HG03520 (cell line): ENCODE results near the gene PPM1M.

ENCODE experiments used
- ATAC-seq: cut with Tn5 transposase; IDR thresholded peaks from one replicate; pipeline ENCODE4 v1.9.1; 2021; ENCODE audit warnings: mild to moderate bottlenecking, moderate library complexity; ENCODE audit not compliant: unreplicated experiment

The PPM1M gene, protein sequence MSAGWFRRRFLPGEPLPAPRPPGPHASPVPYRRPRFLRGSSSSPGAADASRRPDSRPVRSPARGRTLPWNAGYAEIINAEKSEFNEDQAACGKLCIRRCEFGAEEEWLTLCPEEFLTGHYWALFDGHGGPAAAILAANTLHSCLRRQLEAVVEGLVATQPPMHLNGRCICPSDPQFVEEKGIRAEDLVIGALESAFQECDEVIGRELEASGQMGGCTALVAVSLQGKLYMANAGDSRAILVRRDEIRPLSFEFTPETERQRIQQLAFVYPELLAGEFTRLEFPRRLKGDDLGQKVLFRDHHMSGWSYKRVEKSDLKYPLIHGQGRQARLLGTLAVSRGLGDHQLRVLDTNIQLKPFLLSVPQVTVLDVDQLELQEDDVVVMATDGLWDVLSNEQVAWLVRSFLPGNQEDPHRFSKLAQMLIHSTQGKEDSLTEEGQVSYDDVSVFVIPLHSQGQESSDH

DNA sequence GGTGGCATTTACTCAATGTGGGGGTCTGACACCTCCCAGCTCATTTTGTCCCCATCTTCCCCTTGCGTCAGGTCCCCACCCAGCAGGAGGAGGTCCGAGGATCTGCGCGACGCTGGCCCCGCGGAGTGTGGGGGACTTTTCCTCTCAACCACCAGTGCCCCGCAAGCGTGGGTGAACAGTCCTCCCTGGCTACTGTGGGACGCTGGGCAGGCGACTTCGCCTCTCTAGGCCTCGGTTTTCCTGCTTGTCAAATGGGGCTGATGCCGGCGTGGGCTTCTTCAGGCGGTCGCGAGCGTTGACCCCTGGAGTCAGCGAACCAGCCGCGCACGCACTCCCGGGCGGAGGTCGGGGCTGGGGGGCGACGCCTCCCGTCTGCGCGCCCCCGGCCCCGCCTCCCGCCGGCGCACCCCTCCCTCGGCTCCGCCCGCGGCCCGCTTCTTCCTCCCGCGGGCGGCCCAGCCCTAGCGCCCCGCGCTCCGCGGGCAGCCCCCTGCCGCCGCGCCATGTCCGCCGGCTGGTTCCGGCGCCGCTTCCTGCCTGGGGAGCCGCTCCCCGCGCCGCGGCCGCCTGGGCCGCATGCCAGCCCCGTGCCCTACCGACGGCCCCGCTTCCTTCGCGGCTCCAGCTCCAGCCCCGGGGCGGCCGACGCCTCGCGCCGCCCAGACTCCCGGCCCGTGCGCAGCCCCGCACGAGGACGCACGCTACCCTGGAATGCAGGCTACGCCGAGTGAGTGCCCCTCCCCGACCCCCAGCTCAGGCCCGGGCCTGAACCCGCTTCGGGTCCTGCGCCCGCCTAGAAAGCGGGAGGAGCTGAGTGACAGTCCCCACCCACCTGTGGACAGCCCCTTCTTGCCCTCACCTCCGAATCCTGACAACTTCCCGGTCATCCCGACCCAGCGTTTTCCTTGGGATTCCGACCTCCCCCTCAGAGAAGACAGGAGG is at the start of gene PPM1M:
TSS of gene PPM1M (plus strand) at position 438 of the 942 bp plus-strand sequence. CDS start at position 504, 66 bp downstream.
- ATAC-seq: no peak

- no peak for ATAC-seq
Measured at GRCh38 chr3:52195823-52196331, 49.7 kb upstream of the PPM1M start.

- no peak for ATAC-seq
Measured at GRCh38 chr3:52196977-52197376, 48.6 kb upstream of the PPM1M start.

DNA sequence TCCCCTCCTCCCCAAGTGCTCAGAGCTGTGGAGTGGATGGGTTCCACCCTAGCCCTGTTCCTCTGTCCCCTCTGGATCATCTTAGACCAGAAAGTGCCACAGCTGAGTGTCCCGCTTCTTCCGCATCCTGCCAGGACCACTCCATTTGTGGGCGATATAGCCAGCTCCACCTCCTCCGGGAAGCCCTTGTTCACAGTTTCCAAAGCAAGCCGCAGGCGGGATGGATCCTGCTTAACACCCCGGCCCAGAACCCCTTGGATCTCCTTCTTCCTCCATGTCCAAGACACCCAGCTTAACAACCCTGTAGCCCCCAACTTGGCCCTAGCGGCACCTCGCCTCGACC is 48.1 kb upstream of the PPM1M start:
- peak; percentile 20 for ATAC-seq

DNA sequence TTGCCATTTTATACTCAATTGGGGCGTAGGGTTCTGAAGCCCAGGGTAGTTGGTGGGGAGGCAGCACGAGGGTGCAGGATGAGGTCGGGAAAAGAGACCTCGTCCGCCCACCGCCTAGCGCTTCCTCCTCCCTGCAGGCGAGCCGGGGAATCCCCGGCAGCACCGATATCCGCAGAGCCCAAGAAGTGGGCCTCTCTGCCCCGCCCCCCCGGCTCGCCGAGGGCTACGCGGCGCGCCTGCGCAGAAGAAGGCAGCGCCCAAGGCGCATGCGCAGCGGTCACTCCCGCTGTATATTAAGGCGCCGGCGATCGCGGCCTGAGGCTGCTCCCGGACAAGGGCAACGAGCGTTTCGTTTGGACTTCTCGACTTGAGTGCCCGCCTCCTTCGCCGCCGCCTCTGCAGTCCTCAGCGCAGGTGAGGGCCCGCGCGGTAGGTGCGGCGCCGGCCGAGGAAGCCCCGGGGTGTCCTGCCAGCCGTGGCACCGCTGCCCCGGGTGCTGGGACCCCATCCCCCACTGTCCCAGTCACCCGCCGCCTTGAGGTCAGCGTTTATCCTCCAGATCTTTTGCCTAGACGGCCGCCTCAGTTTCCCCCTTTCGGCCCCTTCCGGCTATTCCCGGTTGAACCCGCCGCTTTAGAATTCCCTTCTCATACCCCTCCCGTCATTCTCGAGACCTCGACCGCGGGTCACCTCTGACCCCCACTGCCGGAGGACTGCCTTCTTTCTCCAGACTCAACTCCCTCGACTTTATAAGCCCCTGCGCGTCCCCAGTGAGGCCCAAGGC is 47.5 kb upstream of the PPM1M start, which contains the start of gene ALAS1:
TSS of gene ALAS1 (plus strand) at position 319 of the 784 bp plus-strand sequence. CDS start 1,082 bp downstream, outside the sequence.
- ATAC-seq: peak; percentile 72

DNA sequence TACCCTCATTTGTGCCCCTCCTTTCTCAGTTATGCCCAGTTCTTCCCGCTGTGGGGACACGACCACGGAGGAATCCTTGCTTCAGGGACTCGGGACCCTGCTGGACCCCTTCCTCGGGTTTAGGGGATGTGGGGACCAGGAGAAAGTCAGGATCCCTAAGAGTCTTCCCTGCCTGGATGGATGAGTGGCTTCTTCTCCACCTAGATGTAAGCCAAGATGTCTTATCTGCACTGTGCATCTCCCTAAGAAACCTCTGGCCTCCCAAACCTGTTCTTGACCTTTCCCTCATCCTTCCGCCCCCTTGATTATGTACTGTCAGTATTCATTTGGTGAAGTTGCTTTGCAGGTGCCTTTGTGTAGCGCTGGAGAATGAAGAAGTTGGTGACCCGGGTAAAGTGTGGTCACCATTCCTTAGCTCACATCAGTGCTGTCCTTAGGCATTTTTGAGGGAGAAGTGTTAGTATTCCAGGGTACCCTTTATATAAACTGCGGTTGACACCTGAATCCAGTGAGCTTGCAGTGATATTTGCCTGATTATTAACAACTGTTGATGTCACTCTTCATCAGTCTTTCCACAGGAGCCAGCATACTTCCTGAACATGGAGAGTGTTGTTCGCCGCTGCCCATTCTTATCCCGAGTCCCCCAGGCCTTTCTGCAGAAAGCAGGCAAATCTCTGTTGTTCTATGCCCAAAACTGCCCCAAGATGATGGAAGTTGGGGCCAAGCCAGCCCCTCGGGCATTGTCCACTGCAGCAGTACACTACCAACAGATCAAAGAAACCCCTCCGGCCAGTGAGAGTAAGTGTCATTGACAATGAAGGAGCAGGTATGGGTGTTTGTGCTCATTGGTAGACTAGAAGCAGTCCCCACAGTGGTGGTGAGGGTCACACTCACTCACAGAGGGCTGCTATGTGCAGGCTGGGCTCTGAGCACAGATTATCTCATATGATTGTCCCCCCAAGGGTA is 46.6 kb upstream of the PPM1M start:
- ATAC-seq: no peak

DNA sequence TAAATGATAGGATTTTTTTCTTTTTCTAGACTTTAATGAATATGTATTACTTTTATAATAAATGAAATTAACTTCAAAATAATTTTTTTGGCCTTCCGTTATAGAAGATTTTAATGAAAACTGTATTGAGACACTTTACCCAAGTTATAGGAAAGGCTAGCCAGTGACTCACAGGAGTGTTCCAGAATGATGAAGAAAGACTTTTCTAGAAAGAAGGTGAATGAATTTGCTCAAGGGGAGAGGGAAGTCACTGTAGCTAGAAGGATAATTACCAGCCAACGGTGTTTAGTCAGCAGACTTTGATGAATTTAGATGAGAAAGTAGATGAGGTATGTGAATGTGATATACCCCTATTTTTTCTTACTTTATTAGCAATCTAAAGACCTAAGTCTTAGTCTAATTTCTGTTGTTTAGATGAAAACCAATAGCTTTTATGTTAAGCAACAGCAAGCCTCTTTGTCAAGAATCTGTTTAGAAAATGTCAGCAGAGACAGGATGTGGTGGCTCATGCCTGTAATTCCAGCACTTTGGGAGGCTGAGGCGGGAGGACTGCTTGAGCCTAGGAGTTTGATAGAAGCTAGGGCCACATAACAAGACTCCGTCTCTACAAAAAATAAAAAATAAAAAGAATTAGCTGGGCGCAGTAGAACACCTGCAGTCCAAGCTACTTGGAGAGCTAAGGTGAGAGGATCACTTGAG is 44.4 kb upstream of the PPM1M start:
- ATAC-seq: no peak

DNA sequence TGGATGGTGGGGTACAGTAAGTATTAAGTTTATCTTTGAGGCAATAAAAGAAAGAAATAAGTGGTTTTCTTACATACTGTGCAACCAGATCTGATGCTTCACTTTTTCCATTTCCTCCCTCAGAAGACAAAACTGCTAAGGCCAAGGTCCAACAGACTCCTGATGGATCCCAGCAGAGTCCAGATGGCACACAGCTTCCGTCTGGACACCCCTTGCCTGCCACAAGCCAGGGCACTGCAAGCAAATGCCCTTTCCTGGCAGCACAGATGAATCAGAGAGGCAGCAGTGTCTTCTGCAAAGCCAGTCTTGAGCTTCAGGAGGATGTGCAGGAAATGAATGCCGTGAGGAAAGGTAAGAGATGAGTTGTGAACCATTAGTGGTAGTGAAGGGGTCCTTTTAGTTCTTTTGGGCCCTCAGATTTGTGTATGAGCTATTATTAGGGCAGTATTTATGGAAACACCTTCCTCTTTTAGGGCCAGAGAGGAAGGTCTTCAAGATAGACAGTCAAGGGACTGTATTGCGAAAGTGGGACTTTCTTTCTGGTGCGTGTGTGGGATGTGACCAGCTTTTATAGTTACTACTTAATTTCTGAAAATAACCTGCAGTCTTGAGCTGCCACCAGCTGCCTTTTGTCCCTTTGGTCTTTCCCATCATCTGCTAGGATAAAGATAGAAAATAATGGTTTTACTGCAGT is 43.0 kb upstream of the PPM1M start:
- no peak for ATAC-seq

GRCh38 chr3:52203701-52204100 is 41.9 kb upstream of the PPM1M start:
- ATAC-seq: no peak

DNA sequence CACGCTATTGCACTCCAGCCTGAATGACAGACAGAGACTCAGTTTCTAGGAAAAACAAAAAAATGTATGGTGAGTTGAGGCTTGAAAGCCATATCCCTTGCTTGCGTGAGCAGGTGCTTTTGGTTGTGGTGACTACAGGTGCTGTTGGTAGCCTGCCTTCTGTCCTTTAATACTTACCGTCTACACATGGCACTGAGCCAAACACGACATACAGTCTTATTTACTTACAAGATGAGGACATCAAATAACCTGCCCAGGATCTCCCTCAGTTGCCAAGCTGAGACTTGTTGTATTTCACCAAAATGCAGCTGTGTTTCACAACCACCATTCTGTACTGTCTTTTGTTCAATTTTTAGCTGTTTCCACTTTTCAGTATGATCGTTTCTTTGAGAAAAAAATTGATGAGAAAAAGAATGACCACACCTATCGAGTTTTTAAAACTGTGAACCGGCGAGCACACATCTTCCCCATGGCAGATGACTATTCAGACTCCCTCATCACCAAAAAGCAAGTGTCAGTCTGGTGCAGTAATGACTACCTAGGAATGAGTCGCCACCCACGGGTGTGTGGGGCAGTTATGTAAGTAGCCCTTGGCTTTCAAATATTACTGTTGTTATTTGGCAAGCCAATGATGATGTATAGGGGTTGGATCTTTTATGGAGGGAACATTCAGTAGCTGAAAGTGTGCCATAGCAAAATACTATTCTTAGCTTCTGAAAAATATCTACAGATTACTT is 41.1 kb upstream of the PPM1M start:
- no peak for ATAC-seq

GRCh38 chr3:52205727-52206372 is 39.7 kb upstream of the PPM1M start:
- no peak for ATAC-seq

DNA sequence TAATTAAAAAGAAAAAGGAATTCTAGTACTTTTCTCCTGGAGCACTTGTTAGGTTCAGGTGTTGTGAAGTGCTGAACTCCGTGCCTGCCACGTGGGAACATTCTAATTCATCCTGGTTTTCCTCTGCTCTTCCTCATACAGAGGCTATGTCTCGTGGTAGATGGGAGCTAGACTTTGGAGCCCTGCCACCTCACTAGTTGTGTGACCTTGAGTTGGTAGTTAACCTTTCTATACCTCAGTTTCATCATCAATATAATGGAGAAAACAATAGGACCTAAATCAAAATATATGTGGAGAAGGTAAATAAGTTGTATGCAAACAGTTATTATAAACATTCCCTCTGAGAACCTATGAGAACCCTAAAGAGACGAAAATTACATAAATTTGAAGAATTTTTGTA is 37.0 kb upstream of the PPM1M start:
- no peak for ATAC-seq

GRCh38 chr3:52210037-52210436 is 35.5 kb upstream of the PPM1M start:
- no peak for ATAC-seq

DNA sequence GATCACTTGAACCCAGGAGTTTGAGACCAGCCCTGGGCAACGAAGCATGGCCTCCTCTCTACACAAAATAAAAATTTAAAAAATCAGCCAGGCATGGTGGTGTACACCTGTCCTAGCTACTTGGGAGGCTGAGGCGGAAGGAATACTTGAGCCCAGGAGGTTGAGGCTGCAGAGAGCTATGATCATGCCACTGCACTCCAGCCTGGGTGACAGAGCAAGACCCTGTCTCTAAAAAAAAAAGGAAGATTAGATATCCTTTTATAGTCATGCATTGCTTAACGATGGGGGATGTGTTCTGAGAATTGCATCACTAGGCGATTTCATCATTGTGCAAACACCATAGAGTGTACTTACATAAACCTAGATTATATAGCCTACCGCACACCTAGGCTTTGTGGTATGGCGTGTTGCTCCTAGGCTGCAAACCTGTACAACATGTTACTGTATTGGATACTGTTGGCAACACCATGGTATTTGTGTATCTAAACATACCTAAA is 35.0 kb upstream of the PPM1M start:
- no peak for ATAC-seq

- ATAC-seq: no peak
Measured at GRCh38 chr3:52211268-52211891, 34.2 kb upstream of the PPM1M start.

GRCh38 chr3:52213005-52213404 is 32.6 kb upstream of the PPM1M start:
- no peak for ATAC-seq
